D721Med (cell line): ENCODE data around the gene MAPK6.

Source experiments
- DNase-seq: peaks from one replicate; pipeline ENCODE4 v3.0.0; 2011; ENCODE audit warnings: low spot score; ENCODE audit not compliant: insufficient read length
- FAIRE-seq: peaks from 2 replicates; lab custom pipeline; 2011; peaks lifted over from hg19 to GRCh38; lab: Jason Lieb, UNC
- CTCF ChIP-seq: IDR thresholded peaks from 2 replicates; pipeline ENCODE4 v1.5.1; 2012; ENCODE audit warnings: mild to moderate bottlenecking, control low read depth; ENCODE audit not compliant: insufficient read depth; ENCODE audit errors: missing control alignments

Gene MAPK6

GRCh38 chr15:52109559-52110451 lies 90.8 kb downstream of the MAPK6 start:
- DNase-seq (no peak), FAIRE-seq (no peak)
- no peak for TF ChIP-seq CTCF

- DNase-seq, result no peak
- no peak for FAIRE-seq
- no peak for TF ChIP-seq CTCF
Observed at GRCh38 chr15:52111517-52112202, 92.6 kb downstream of the MAPK6 start.

- DNase-seq, result no peak
- no peak for TF ChIP-seq CTCF
- no peak for FAIRE-seq
Observed at GRCh38 chr15:52112203-52112750, 93.3 kb downstream of the MAPK6 start.

GRCh38 chr15:52113235-52113634 lies 94.2 kb downstream of the MAPK6 start:
- FAIRE-seq, result no peak
- no peak for TF ChIP-seq CTCF

GRCh38 chr15:52113708-52114107 lies 94.7 kb downstream of the MAPK6 start:
- no peak for TF ChIP-seq CTCF
- FAIRE-seq, result no peak
- no peak for DNase-seq

More at GRCh38 chr15:52113235-52113634, 94.2 kb downstream of the MAPK6 start:
- DNase-seq, result no peak

- no peak for TF ChIP-seq CTCF
- DNase-seq (no peak), FAIRE-seq (no peak)
Observed at GRCh38 chr15:52114261-52115055, 95.4 kb downstream of the MAPK6 start.
